ENCODE data around the gene PRR5L.

PRR5L gene

GRCh38 chr11:36509694-36510593 lies 213.9 kb downstream of the PRR5L start, which contains the start of gene TRAF6 (continued):
- TF ChIP-seq ZNF623 (tag by site-specific recombination; IDR thresholded peaks at IDR 0.05) (no peak), ZNF18 (tag by site-specific recombination; IDR thresholded peaks at IDR 0.05) (no peak), SALL2 (tag by site-specific recombination; IDR thresholded peaks at IDR 0.05; ENCODE audit: borderline replicate concordance) (no peak), PRDM10 (tag by site-specific recombination; IDR thresholded peaks at IDR 0.05) (peak; percentile 82), ZNF184 (tag by site-specific recombination; IDR thresholded peaks at IDR 0.05) (no peak), ZNF274 (IDR thresholded peaks at IDR 0.05; ENCODE audit: low read length) (no peak), ZNF274 (tag by site-specific recombination; IDR thresholded peaks at IDR 0.05; ENCODE audit: borderline replicate concordance) (no peak), HOXA7 (CRISPR knock-in tag; IDR thresholded peaks at IDR 0.05; ENCODE audit: borderline replicate concordance) (no peak), ZNF660 (tag by site-specific recombination; IDR thresholded peaks at IDR 0.05) (peak; percentile 64; the same call in 1 of the 2 replicates), ZNF658 (tag by site-specific recombination; IDR thresholded peaks at IDR 0.05) (no peak), ZBTB20 (tag by site-specific recombination; IDR thresholded peaks at IDR 0.05) (peak; percentile 76; the same call in 1 of the 2 replicates), ZFP41 (tag by site-specific recombination; IDR thresholded peaks at IDR 0.05; ENCODE audit: borderline replicate concordance) (no peak), ZNF571 (tag by site-specific recombination; IDR thresholded peaks at IDR 0.05) (no peak), ZNF529 (tag by site-specific recombination; IDR thresholded peaks at IDR 0.05; ENCODE audit: insufficient replicate concordance) (no peak), ZNF639 (tag by site-specific recombination; IDR thresholded peaks at IDR 0.05) (peak; percentile 78; the same call in 1 of the 2 replicates), ZNF518A (tag by site-specific recombination; conservative IDR thresholded peaks at IDR 0.05; ENCODE audit: low read depth) (peak; percentile 48), ZSCAN4 (tag by site-specific recombination; IDR thresholded peaks at IDR 0.05) (0 out of 2 replicates have a peak, but pooled peaks have one; percentile 28), ZSCAN30 (tag by site-specific recombination; IDR thresholded peaks at IDR 0.05) (peak; percentile 84), ZNF280C (tag by site-specific recombination; IDR thresholded peaks at IDR 0.05) (no peak), TCF7L2 (IDR thresholded peaks at IDR 0.05; ENCODE audit: borderline replicate concordance, low read depth, low read length) (no peak), ZNF473 (tag by site-specific recombination; IDR thresholded peaks at IDR 0.05) (no peak)

All from HEK293 (cell line).